Measurements from ENCODE around the gene CORIN. TPM values are rescaled to one million over a fixed set of nuclear protein-coding genes. Genes with fewer than 3 reads are reported as not detected.

The CORIN gene
- total RNA-seq, 2 experiments from 2014 or later = 0.22 TPM; not detected in 1

- POLR2A ChIA-PET = no interaction called here
- H3K27me3 Mint-ChIP-seq = no peaks in the 10 kb centered on the region
- no peaks in the 10 kb centered on the region for H3K9me3 Mint-ChIP-seq
- DNase-seq = peak; percentile 16
- no peak overlapping the region for H3K4me3 Mint-ChIP-seq
- CTCF ChIA-PET = interaction anchor here (1.4 to 1.6 kb wide), 2 partner anchors 10 to 141 kb away, joined by 3 to 6 read pairs; no protein-coding TSS in a partner anchor
- H3K36me3 Mint-ChIP-seq (ENCODE audit: low read depth) = no peaks in the 10 kb centered on the region
- peaks cover 27% of the 10 kb centered on the region for H3K4me1 Mint-ChIP-seq
- H3K27ac Mint-ChIP-seq = no peak overlapping the region
Measured at GRCh38 chr4:47827343-47828047, 10.4 kb downstream of the CORIN start.

- Mint-ChIP-seq H3K4me3 (no peak overlapping the region), H3K27ac (no peak overlapping the region), H3K4me1 (peaks cover 15% of the 10 kb centered on the region), H3K9me3 (no peaks in the 10 kb centered on the region), H3K36me3 (ENCODE audit: low read depth) (no peaks in the 10 kb centered on the region), H3K27me3 (peaks cover 4% of the 10 kb centered on the region)
- CTCF ChIA-PET = interaction anchor here (0.6 kb wide), 1 partner anchor 248 kb away, joined by 3 read pairs; no protein-coding TSS in a partner anchor
- POLR2A ChIA-PET = no interaction called here
- DNase-seq = no peak
Measured at GRCh38 chr4:47824840-47825239, 13.0 kb downstream of the CORIN start.

GRCh38 chr4:47819178-47819577 lies 18.7 kb downstream of the CORIN start:
- POLR2A ChIA-PET = no interaction called here

GRCh38 chr4:47817275-47817674 lies 20.6 kb downstream of the CORIN start:
- Mint-ChIP-seq H3K36me3 (ENCODE audit: low read depth) (no peaks in the 10 kb centered on the region), H3K4me3 (no peak overlapping the region), H3K27me3 (peaks cover 22% of the 10 kb centered on the region), H3K9me3 (no peaks in the 10 kb centered on the region), H3K27ac (no peak overlapping the region), H3K4me1 (peaks cover 15% of the 10 kb centered on the region)
- POLR2A ChIA-PET = no interaction called here
- no peak for DNase-seq
- CTCF ChIA-PET = interaction anchor here (1.0 kb wide), 1 partner anchor 10 kb away, joined by 3 read pairs; no protein-coding TSS in a partner anchor

More at GRCh38 chr4:47819178-47819577, 18.7 kb downstream of the CORIN start:
- H3K4me3 Mint-ChIP-seq = no peak overlapping the region
- H3K9me3 Mint-ChIP-seq = no peaks in the 10 kb centered on the region
- H3K27me3 Mint-ChIP-seq = peaks cover 20% of the 10 kb centered on the region
- H3K36me3 Mint-ChIP-seq (ENCODE audit: low read depth) = no peaks in the 10 kb centered on the region
- CTCF ChIA-PET = no interaction called here
- H3K4me1 Mint-ChIP-seq = peaks cover 15% of the 10 kb centered on the region
- no peak for DNase-seq
- no peak overlapping the region for H3K27ac Mint-ChIP-seq

- no peak overlapping the region for H3K27ac Mint-ChIP-seq
- peaks cover 20% of the 10 kb centered on the region for H3K27me3 Mint-ChIP-seq
- H3K4me1 Mint-ChIP-seq = peaks cover 15% of the 10 kb centered on the region
- DNase-seq = no peak
- ChIA-PET CTCF (interaction anchor here (1.0 kb wide), 2 partner anchors 10 kb away, joined by 3 read pairs; no protein-coding TSS in a partner anchor), POLR2A (no interaction called here)
- H3K9me3 Mint-ChIP-seq = no peaks in the 10 kb centered on the region
- no peaks in the 10 kb centered on the region for H3K36me3 Mint-ChIP-seq (ENCODE audit: low read depth)
- no peak overlapping the region for H3K4me3 Mint-ChIP-seq
Measured at GRCh38 chr4:47816748-47817147, 21.1 kb downstream of the CORIN start.

- no peaks in the 10 kb centered on the region for H3K9me3 Mint-ChIP-seq
Measured at GRCh38 chr4:47814618-47815295, 23.1 kb downstream of the CORIN start.

GRCh38 chr4:47809654-47810203 lies 28.1 kb downstream of the CORIN start:
- Mint-ChIP-seq H3K4me1 (no peaks in the 10 kb centered on the region), H3K27me3 (peaks cover 19% of the 10 kb centered on the region), H3K27ac (no peak overlapping the region), H3K4me3 (no peak overlapping the region), H3K9me3 (no peaks in the 10 kb centered on the region), H3K36me3 (ENCODE audit: low read depth) (no peaks in the 10 kb centered on the region)
- CTCF ChIA-PET = no interaction called here
- DNase-seq = no peak
- POLR2A ChIA-PET = no interaction called here

More at GRCh38 chr4:47814618-47815295, 23.1 kb downstream of the CORIN start:
- no peak overlapping the region for H3K27ac Mint-ChIP-seq
- POLR2A ChIA-PET = no interaction called here
- no peak for DNase-seq
- CTCF ChIA-PET = no interaction called here
- no peak overlapping the region for H3K4me3 Mint-ChIP-seq
- no peaks in the 10 kb centered on the region for H3K36me3 Mint-ChIP-seq (ENCODE audit: low read depth)
- peaks cover 11% of the 10 kb centered on the region for H3K4me1 Mint-ChIP-seq
- H3K27me3 Mint-ChIP-seq = peaks cover 28% of the 10 kb centered on the region

DNA sequence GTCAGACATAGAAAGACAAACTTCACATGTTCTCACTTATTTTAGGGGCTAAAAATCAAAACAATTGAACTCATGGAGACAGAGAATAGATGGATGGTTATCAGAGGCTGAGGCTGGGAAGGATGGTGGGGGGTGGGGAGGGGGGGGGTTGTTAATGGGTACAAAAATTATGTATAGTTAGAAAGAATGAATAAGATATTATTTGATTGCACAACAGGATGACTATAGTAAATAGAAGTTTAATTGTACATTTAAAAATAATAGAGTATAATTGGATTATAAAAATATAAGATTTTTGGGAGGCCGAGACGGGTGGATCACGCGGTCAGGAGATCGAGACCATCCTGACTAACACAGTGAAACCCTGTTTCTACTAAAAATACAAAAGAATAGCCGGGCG lies 33.3 kb downstream of the CORIN start:
- ChIA-PET CTCF (no interaction called here), POLR2A (no interaction called here)
- Mint-ChIP-seq H3K27me3 (peaks cover 2% of the 10 kb centered on the region), H3K36me3 (ENCODE audit: low read depth) (no peaks in the 10 kb centered on the region), H3K4me1 (no peaks in the 10 kb centered on the region), H3K27ac (no peak overlapping the region), H3K4me3 (no peak overlapping the region), H3K9me3 (no peaks in the 10 kb centered on the region)
- no peak for DNase-seq

GRCh38 chr4:47801481-47802002 lies 36.3 kb downstream of the CORIN start:
- Mint-ChIP-seq H3K27ac (no peak overlapping the region), H3K27me3 (peaks cover 5% of the 10 kb centered on the region)
- POLR2A ChIA-PET = no interaction called here

GRCh38 chr4:47798165-47798564 lies 39.7 kb downstream of the CORIN start:
- Mint-ChIP-seq H3K27ac (no peak overlapping the region), H3K36me3 (ENCODE audit: low read depth) (no peaks in the 10 kb centered on the region), H3K4me3 (no peak overlapping the region), H3K9me3 (no peaks in the 10 kb centered on the region), H3K27me3 (peaks cover 13% of the 10 kb centered on the region), H3K4me1 (peaks cover 4% of the 10 kb centered on the region)
- ChIA-PET POLR2A (no interaction called here), CTCF (no interaction called here)
- no peak for DNase-seq

More at GRCh38 chr4:47801481-47802002, 36.3 kb downstream of the CORIN start:
- Mint-ChIP-seq H3K4me3 (no peak overlapping the region), H3K36me3 (ENCODE audit: low read depth) (no peaks in the 10 kb centered on the region), H3K9me3 (no peaks in the 10 kb centered on the region), H3K4me1 (no peaks in the 10 kb centered on the region)
- DNase-seq = no peak
- CTCF ChIA-PET = interaction anchor here (1.1 kb wide), 1 partner anchor 41 kb away, joined by 3 read pairs; no protein-coding TSS in a partner anchor

GRCh38 chr4:47791965-47792364 lies 45.9 kb downstream of the CORIN start:
- ChIA-PET CTCF (no interaction called here), POLR2A (no interaction called here)
- no peaks in the 10 kb centered on the region for H3K36me3 Mint-ChIP-seq (ENCODE audit: low read depth)
- peaks cover 4% of the 10 kb centered on the region for H3K4me1 Mint-ChIP-seq
- no peaks in the 10 kb centered on the region for H3K9me3 Mint-ChIP-seq
- peaks cover 13% of the 10 kb centered on the region for H3K27me3 Mint-ChIP-seq
- no peak overlapping the region for H3K4me3 Mint-ChIP-seq
- DNase-seq = no peak
- no peak overlapping the region for H3K27ac Mint-ChIP-seq

- ChIA-PET CTCF (no interaction called here), POLR2A (no interaction called here)
- Mint-ChIP-seq H3K9me3 (no peaks in the 10 kb centered on the region), H3K4me3 (no peak overlapping the region), H3K36me3 (ENCODE audit: low read depth) (no peaks in the 10 kb centered on the region), H3K27ac (no peak overlapping the region), H3K4me1 (peaks cover 4% of the 10 kb centered on the region), H3K27me3 (peaks cover 9% of the 10 kb centered on the region)
- no peak for DNase-seq
Measured at GRCh38 chr4:47790105-47790504, 47.8 kb downstream of the CORIN start.

DNA sequence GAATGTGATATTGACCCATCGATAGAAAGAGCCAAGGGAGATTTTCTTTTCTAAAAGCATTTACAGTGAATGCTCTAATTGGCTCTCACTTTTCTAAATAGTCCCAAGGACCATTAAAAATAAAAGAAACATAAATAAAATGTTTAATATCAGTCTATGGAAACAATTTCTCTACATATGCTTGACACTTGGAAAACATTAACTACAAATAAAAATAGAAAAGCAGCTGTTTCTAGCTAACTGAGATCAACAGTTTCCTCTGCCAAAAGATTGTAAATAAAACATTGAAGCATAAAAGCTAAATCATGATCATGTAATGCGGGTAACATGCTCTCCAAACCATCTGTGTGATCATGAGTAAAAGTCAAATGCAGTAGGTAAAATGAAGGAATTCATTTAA lies 49.7 kb downstream of the CORIN start:
- Mint-ChIP-seq H3K27ac (no peak overlapping the region), H3K4me3 (no peak overlapping the region), H3K4me1 (no peaks in the 10 kb centered on the region), H3K36me3 (ENCODE audit: low read depth) (no peaks in the 10 kb centered on the region), H3K9me3 (no peaks in the 10 kb centered on the region), H3K27me3 (peaks cover 2% of the 10 kb centered on the region)
- no peak for DNase-seq
- ChIA-PET POLR2A (no interaction called here), CTCF (no interaction called here)
